SK-N-SH (cell line): ENCODE data around the gene GALNT16. TPM values are rescaled to one million over a fixed set of nuclear protein-coding genes. Genes with fewer than 3 reads are reported as not detected.

ENCODE experiments used
- CTCF ChIA-PET: fragments of 300-600, 350-600 bp; formaldehyde crosslinking; extraction: SDS; loops from one replicate; lab custom pipeline; 2021; lab: Yijun Ruan, JAX
- POLR2A ChIA-PET: fragments of 350-600 bp; sonication (Branson Sonifier 250); formaldehyde crosslinking; extraction: SDS; loops from one replicate; lab custom pipeline; 2020; ENCODE audit warnings: antibody characterized with exemption, inconsistent platforms; lab: Yijun Ruan, JAX
- DNase-seq: peaks from one replicate; pipeline ENCODE4 v3.0.0; 2012
- H2AFZ ChIP-seq: fragments of 200-600 bp; sonication (generic); 2 replicates; pipeline ENCODE4 v1.8.1; 2016; ENCODE audit warnings: antibody characterized with exemption, mild to moderate bottlenecking, low read depth
- H3F3A ChIP-seq: fragments of 200-600 bp; sonication (generic); replicated peaks from 2 replicates; pipeline ENCODE3; 2016; ENCODE audit warnings: antibody characterized with exemption, mild to moderate bottlenecking; ENCODE audit not compliant: insufficient read depth
- H3K27ac ChIP-seq, 2 experiments: fragments of 200-500 bp in 1 of 2; fragments of 200-600 bp in 1 of 2; sonication (Bioruptor generic) in 1 of 2; sonication (generic), shearing (Covaris generic) in 1 of 2; 2 replicates each; pipeline versions ENCODE4 v1.5.1 to v1.6.1; 2014 to 2016; ENCODE audit warnings: low read depth in 2 of 2, inconsistent platforms in 1 of 2, low read length in 1 of 2, mild to moderate bottlenecking in 1 of 2, mixed read lengths in 1 of 2
- H3K27me3 ChIP-seq: fragments of 200-600 bp; sonication (generic), shearing (Covaris generic); 2 replicates; pipeline ENCODE4 v1.6.1; 2016; ENCODE audit warnings: mixed run types; ENCODE audit not compliant: insufficient read depth
- H3K36me3 ChIP-seq, 2 experiments: fragments of 200-500 bp in 1 of 2; fragments of 200-600 bp in 1 of 2; sonication (Bioruptor generic) in 1 of 2; sonication (generic) in 1 of 2; replicated peaks in 1 of 2; 2 replicates each; pipeline versions ENCODE3 to v1.5.1; 2014 to 2016; ENCODE audit warnings: low read length in 1 of 2, mild to moderate bottlenecking in 1 of 2; ENCODE audit not compliant: insufficient read depth in 2 of 2, control insufficient read depth in 1 of 2
- H3K4me1 ChIP-seq, 2 experiments: fragments of 200-500 bp in 1 of 2; fragments of 200-600 bp in 1 of 2; sonication (Bioruptor generic) in 1 of 2; sonication (generic), shearing (Covaris generic) in 1 of 2; 2 replicates each; pipeline versions ENCODE4 v1.5.1 to v1.6.1; 2014 to 2016; ENCODE audit warnings: low read depth in 1 of 2, low read length in 1 of 2, mixed run types in 1 of 2; ENCODE audit not compliant: insufficient read depth in 2 of 2, control insufficient read depth in 1 of 2
- H3K4me2 ChIP-seq: fragments of 200-600 bp; sonication (generic), shearing (Covaris generic); 2 replicates; pipeline ENCODE4 v1.6.1; 2017; ENCODE audit warnings: mixed run types
- H3K4me3 ChIP-seq, 2 experiments: fragments of 200-500 bp in 1 of 2; fragments of 200-600 bp in 1 of 2; sonication (Bioruptor generic) in 1 of 2; sonication (generic), shearing (Covaris generic) in 1 of 2; 2 replicates each; pipeline versions ENCODE4 v1.5.1 to v1.8.1; 2014 to 2016; ENCODE audit warnings: low read depth in 2 of 2, inconsistent platforms in 1 of 2, low read length in 1 of 2, mild to moderate bottlenecking in 1 of 2, mixed read lengths in 1 of 2, moderate library complexity in 1 of 2
- H3K79me2 ChIP-seq: fragments of 200-600 bp; sonication (generic); 2 replicates; pipeline ENCODE4 v1.8.1; 2017; ENCODE audit warnings: mild to moderate bottlenecking; ENCODE audit not compliant: insufficient read depth
- H3K9ac ChIP-seq: fragments of 200-600 bp; sonication (generic); 2 replicates; pipeline ENCODE4 v1.6.1; 2017; ENCODE audit warnings: mixed run types
- H3K9me2 ChIP-seq: fragments of 200-600 bp; sonication (generic); 2 replicates; pipeline ENCODE4 v1.6.1; 2017; ENCODE audit warnings: mixed run types
- H3K9me3 ChIP-seq: fragments of 200-600 bp; sonication (generic); 2 replicates; pipeline ENCODE4 v1.6.1; 2017; ENCODE audit warnings: mixed run types, mild to moderate bottlenecking, moderate library complexity
- H4K20me1 ChIP-seq: fragments of 200-600 bp; sonication (generic); 2 replicates; pipeline ENCODE4 v1.6.1; 2017; ENCODE audit warnings: mild to moderate bottlenecking, mixed run types; ENCODE audit not compliant: insufficient read depth
- EZH2phosphoT487 ChIP-seq: fragments of 200-600 bp; sonication (generic); IDR thresholded peaks from 2 replicates; pipeline ENCODE4 v1.6.1; 2017; ENCODE audit warnings: low read depth, mixed run types, mild to moderate bottlenecking, antibody characterized with exemption, moderate library complexity, borderline replicate concordance
- FOXJ3 ChIP-seq: sonication (generic); formaldehyde crosslinking; IDR thresholded peaks from 2 replicates; pipeline ENCODE4 v1.5.1; 2020; ENCODE audit warnings: mild to moderate bottlenecking, missing genetic modification reagents
- MXI1 ChIP-seq: IDR thresholded peaks from 2 replicates; pipeline ENCODE4 v1.6.1; 2012; ENCODE audit warnings: mild to moderate bottlenecking, low read depth, low read length, improper control_type of control experiment
- RAD21 ChIP-seq: IDR thresholded peaks from 2 replicates; pipeline ENCODE4 v1.6.1; 2012; ENCODE audit warnings: mild to moderate bottlenecking, low read length
- REST ChIP-seq: IDR thresholded peaks from 2 replicates; pipeline ENCODE4 v1.6.1; 2012; ENCODE audit warnings: mild to moderate bottlenecking, low read depth, low read length, moderate library complexity
- RXRA ChIP-seq: IDR thresholded peaks from 2 replicates; pipeline ENCODE4 v1.4.0; 2012; ENCODE audit warnings: low read depth, mild to moderate bottlenecking, borderline replicate concordance
- SIN3A ChIP-seq: IDR thresholded peaks from 2 replicates; pipeline ENCODE4 v1.6.1; 2012; ENCODE audit warnings: low read depth, mild to moderate bottlenecking, low read length, moderate library complexity, borderline replicate concordance
- TCF12 ChIP-seq: IDR thresholded peaks from 2 replicates; pipeline ENCODE4 v1.4.0; 2012
- TEAD4 ChIP-seq: IDR thresholded peaks from 2 replicates; pipeline ENCODE4 v1.4.0; 2012; ENCODE audit warnings: mild to moderate bottlenecking, borderline replicate concordance; ENCODE audit not compliant: insufficient read depth
- USF1 ChIP-seq: IDR thresholded peaks from 2 replicates; pipeline ENCODE4 v1.4.0; 2012; ENCODE audit warnings: low read depth, borderline replicate concordance
- YY1 ChIP-seq: IDR thresholded peaks from 2 replicates; pipeline ENCODE4 v1.4.0; 2012; ENCODE audit warnings: low read depth, mild to moderate bottlenecking
- ZBTB33 ChIP-seq: IDR thresholded peaks from 2 replicates; pipeline ENCODE4 v1.4.0; 2012; ENCODE audit warnings: low read depth, borderline replicate concordance
- WGBS: methylation state at CpG from one replicate; pipeline ENCODE4 v1.1.6; 2017; ENCODE audit warnings: low lambda C conversion rate; 5-methylcytosine and 5-hydroxymethylcytosine counted together
- polyA plus RNA-seq, 3 experiments: library from polyadenylated mRNA; depleted of rRNA; stranded (reverse); fragments of >200 nt; gene quantifications; 2 replicates each; pipeline ENCODE4 v1.2.3, GENCODE V29; 2012
- TF ChIP-seq, protein P1 (sequence below): IDR thresholded peaks from 2 replicates; pipeline ENCODE4; 2012
- TF ChIP-seq, protein P2 (sequence below): fragments of 150-350 bp; IDR thresholded peaks from 2 replicates; pipeline ENCODE4 v1.6.1; 2017; ENCODE audit warnings: antibody characterized with exemption, low read length, low read depth, borderline replicate concordance
- TF ChIP-seq, protein P3 (sequence below): fragments of 200-600 bp; sonication (generic); IDR thresholded peaks from 2 replicates; pipeline ENCODE4 v1.6.1; 2017; ENCODE audit warnings: antibody characterized with exemption, mild to moderate bottlenecking, moderate library complexity

Gene GALNT16
- polyA plus RNA-seq, 1 of the 3 experiments (the other 2 are of a cell fraction): 17.0 TPM

DNA sequence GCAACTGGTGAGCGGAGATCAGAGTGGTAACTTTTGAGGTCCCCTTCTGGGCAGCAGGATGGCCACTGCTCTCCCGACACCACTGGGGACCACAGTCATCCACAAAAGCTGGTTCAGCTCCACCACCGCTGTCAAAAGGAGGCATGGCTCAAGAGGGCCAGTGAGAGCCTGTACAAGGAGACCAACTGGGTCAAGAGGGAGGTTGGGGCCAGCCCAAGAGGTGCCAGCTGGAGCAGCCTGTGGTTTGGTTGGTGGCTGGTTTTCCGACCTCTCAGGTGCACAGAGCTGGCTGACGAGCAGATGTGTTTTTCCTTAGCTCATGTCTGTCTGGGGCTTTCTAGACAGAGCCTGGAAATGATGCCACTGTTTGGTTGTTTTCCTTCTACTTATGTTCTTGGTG is 78.0 kb downstream of the GALNT16 start:
- TF ChIP-seq, protein P1, sequence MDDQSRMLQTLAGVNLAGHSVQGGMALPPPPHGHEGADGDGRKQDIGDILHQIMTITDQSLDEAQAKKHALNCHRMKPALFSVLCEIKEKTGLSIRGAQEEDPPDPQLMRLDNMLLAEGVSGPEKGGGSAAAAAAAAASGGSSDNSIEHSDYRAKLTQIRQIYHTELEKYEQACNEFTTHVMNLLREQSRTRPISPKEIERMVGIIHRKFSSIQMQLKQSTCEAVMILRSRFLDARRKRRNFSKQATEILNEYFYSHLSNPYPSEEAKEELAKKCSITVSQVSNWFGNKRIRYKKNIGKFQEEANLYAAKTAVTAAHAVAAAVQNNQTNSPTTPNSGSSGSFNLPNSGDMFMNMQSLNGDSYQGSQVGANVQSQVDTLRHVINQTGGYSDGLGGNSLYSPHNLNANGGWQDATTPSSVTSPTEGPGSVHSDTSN: no peak
- TF ChIP-seq YY1: no peak
- TF ChIP-seq ZBTB33: no peak
- TF ChIP-seq, protein P2, sequence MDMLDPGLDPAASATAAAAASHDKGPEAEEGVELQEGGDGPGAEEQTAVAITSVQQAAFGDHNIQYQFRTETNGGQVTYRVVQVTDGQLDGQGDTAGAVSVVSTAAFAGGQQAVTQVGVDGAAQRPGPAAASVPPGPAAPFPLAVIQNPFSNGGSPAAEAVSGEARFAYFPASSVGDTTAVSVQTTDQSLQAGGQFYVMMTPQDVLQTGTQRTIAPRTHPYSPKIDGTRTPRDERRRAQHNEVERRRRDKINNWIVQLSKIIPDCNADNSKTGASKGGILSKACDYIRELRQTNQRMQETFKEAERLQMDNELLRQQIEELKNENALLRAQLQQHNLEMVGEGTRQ: no peak
- TF ChIP-seq FOXJ3: no peak
- TF ChIP-seq USF1: no peak
- no peak for TF ChIP-seq TEAD4
- no peak for TF ChIP-seq TCF12
- no peak for TF ChIP-seq SIN3A
- no peak for TF ChIP-seq EZH2phosphoT487
- no peak for TF ChIP-seq RAD21
- Histone ChIP-seq H3K27me3 (no peaks in the 10 kb centered on the region), H3K9me3 (no peaks in the 10 kb centered on the region), H3K4me3 (no peak overlapping the region), H3K9me2 (no peaks in the 10 kb centered on the region), H2AFZ (no peak overlapping the region), H3K27ac (no peak overlapping the region), H3K36me3 (no peaks in the 10 kb centered on the region), H3K4me1 (peaks cover 0 to 1% of the 10 kb centered on the region in 2 experiments; a peak in 1 of 4 replicates), H3K9ac (no peak overlapping the region), H3K79me2 (no peaks in the 10 kb centered on the region), H3K4me2 (no peak overlapping the region), H4K20me1 (no peaks in the 10 kb centered on the region), H3F3A (no peaks in the 10 kb centered on the region)
- POLR2A ChIA-PET: no interaction called here
- WGBS: 76% methylated on average over 4 of the region's 5 CpGs
- no peak for DNase-seq
- CTCF ChIA-PET: interaction anchor here (1.0 to 1.4 kb wide), 2 partner anchors 25 to 76 kb away, joined by 3 to 4 read pairs; no protein-coding TSS in a partner anchor

GRCh38 chr14:69339426-69339825 is 79.5 kb downstream of the GALNT16 start:
- H3K79me2 ChIP-seq: no peaks in the 10 kb centered on the region
- no peak overlapping the region for H3K4me3 ChIP-seq
- ChIA-PET POLR2A (no interaction called here), CTCF (no interaction called here)
- H3K9ac ChIP-seq: no peak overlapping the region
- no peak for DNase-seq
- no peaks in the 10 kb centered on the region for H3K9me2 ChIP-seq
- H3K36me3 ChIP-seq: no peaks in the 10 kb centered on the region
- peaks cover 0 to 2% of the 10 kb centered on the region in 2 experiments; a peak in 1 of 4 replicates for H3K4me1 ChIP-seq
- no peaks in the 10 kb centered on the region for H3K9me3 ChIP-seq
- H2AFZ ChIP-seq: no peak overlapping the region
- no peaks in the 10 kb centered on the region for H3F3A ChIP-seq
- H3K4me2 ChIP-seq: no peak overlapping the region
- no peaks in the 10 kb centered on the region for H3K27me3 ChIP-seq
- 96% methylated on average over 13 of the region's 13 CpGs for WGBS
- no peaks in the 10 kb centered on the region for H4K20me1 ChIP-seq
- no peak overlapping the region for H3K27ac ChIP-seq
- TF ChIP-seq RXRA (no peak), MXI1 (no peak), USF1 (no peak), RAD21 (no peak), REST (no peak)
- TF ChIP-seq, protein P3, sequence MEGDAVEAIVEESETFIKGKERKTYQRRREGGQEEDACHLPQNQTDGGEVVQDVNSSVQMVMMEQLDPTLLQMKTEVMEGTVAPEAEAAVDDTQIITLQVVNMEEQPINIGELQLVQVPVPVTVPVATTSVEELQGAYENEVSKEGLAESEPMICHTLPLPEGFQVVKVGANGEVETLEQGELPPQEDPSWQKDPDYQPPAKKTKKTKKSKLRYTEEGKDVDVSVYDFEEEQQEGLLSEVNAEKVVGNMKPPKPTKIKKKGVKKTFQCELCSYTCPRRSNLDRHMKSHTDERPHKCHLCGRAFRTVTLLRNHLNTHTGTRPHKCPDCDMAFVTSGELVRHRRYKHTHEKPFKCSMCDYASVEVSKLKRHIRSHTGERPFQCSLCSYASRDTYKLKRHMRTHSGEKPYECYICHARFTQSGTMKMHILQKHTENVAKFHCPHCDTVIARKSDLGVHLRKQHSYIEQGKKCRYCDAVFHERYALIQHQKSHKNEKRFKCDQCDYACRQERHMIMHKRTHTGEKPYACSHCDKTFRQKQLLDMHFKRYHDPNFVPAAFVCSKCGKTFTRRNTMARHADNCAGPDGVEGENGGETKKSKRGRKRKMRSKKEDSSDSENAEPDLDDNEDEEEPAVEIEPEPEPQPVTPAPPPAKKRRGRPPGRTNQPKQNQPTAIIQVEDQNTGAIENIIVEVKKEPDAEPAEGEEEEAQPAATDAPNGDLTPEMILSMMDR: no peak
